GM12864 (cell line): ENCODE data around the gene CAPN2.

ENCODE experiments used
- DNase-seq: peaks from one replicate; pipeline ENCODE4 v3.0.0-alpha.2; 2011; ENCODE audit warnings: low read depth
- H3K4me3 ChIP-seq: 2 replicates; pipeline ENCODE4 v1.5.1; 2011; ENCODE audit warnings: mild to moderate bottlenecking, low read depth, low read length, control low read depth
- CTCF ChIP-seq: IDR thresholded peaks from 2 replicates; pipeline ENCODE4 v1.5.1; 2011; ENCODE audit warnings: low read depth, mild to moderate bottlenecking, moderate library complexity, low read length, control low read depth, inconsistent platforms; ENCODE audit errors: missing control alignments

Gene CAPN2

GRCh38 chr1:223702735-223703667, 9.3 kb upstream of the CAPN2 start:
- no peak for TF ChIP-seq CTCF
- no peak for DNase-seq
- H3K4me3 ChIP-seq: no peak overlapping the region

GRCh38 chr1:223703668-223704013, 8.7 kb upstream of the CAPN2 start:
- no peak for DNase-seq
- no peak for TF ChIP-seq CTCF

GRCh38 chr1:223704921-223705878, 7.1 kb upstream of the CAPN2 start:
- H3K4me3 ChIP-seq: no peak overlapping the region
- DNase-seq: no peak

More at GRCh38 chr1:223703668-223704013, 8.7 kb upstream of the CAPN2 start:
- H3K4me3 ChIP-seq: no peak overlapping the region

GRCh38 chr1:223706077-223706973, 6.0 kb upstream of the CAPN2 start:
- no peak for DNase-seq

More at GRCh38 chr1:223704921-223705878, 7.1 kb upstream of the CAPN2 start:
- TF ChIP-seq CTCF: no peak

GRCh38 chr1:223707256-223708000, 4.9 kb upstream of the CAPN2 start:
- no peak overlapping the region for H3K4me3 ChIP-seq
- no peak for TF ChIP-seq CTCF
- no peak for DNase-seq

More at GRCh38 chr1:223706077-223706973, 6.0 kb upstream of the CAPN2 start:
- no peak for TF ChIP-seq CTCF
- H3K4me3 ChIP-seq: no peak overlapping the region
